Measurements from ENCODE around the gene LYST. TPM values are rescaled to one million over a fixed set of nuclear protein-coding genes. Genes with fewer than 3 reads are reported as not detected.

Gene LYST
- total RNA-seq, 4 donors from 2014 or later = 46.8 to 68.4 (median 47.8) TPM

DNA sequence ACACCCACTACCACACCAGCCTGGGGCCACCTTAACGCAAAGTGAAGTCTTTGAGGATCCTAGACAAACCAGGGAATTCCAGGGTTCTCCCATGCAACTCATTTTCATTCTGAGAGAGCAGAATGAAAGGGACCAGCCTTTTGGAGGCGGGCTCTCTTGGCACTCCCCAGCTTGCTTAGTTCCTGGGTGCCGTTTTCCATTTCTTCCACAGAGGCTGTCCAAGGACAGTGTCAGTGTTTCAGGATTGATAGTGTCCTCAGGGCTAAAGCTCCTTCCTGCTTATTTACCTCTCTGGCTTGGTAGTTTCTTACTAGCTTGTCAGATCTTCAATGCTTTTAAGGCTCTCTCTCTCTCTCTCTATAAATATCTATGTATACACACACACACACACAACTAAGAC, 187.1 kb downstream of the LYST start:
- H3K9me3 ChIP-seq = no peaks in the 10 kb centered on the region
- no peaks in the 10 kb centered on the region for H3K27me3 ChIP-seq
- H3K4me3 ChIP-seq (replicated peaks in 1 of 3) = no peak overlapping the region
- H3K36me3 ChIP-seq = peaks cover 11 to 21% of the 10 kb centered on the region in 2 donors
- 91 to 99% methylated on average over 3 of the region's 3 CpGs for WGBS, 2 donors
- H3K4me1 ChIP-seq = no peaks in the 10 kb centered on the region
- no peak overlapping the region for H3K27ac ChIP-seq
- DNase-seq = no peak
- TF ChIP-seq POLR2A (IDR thresholded peaks at IDR 0.05) = no peak
- TF ChIP-seq, protein P1, sequence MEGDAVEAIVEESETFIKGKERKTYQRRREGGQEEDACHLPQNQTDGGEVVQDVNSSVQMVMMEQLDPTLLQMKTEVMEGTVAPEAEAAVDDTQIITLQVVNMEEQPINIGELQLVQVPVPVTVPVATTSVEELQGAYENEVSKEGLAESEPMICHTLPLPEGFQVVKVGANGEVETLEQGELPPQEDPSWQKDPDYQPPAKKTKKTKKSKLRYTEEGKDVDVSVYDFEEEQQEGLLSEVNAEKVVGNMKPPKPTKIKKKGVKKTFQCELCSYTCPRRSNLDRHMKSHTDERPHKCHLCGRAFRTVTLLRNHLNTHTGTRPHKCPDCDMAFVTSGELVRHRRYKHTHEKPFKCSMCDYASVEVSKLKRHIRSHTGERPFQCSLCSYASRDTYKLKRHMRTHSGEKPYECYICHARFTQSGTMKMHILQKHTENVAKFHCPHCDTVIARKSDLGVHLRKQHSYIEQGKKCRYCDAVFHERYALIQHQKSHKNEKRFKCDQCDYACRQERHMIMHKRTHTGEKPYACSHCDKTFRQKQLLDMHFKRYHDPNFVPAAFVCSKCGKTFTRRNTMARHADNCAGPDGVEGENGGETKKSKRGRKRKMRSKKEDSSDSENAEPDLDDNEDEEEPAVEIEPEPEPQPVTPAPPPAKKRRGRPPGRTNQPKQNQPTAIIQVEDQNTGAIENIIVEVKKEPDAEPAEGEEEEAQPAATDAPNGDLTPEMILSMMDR (IDR thresholded peaks at IDR 0.05) = no peak
- intact Hi-C loops (cut with DNase I) = no loop called here

DNA sequence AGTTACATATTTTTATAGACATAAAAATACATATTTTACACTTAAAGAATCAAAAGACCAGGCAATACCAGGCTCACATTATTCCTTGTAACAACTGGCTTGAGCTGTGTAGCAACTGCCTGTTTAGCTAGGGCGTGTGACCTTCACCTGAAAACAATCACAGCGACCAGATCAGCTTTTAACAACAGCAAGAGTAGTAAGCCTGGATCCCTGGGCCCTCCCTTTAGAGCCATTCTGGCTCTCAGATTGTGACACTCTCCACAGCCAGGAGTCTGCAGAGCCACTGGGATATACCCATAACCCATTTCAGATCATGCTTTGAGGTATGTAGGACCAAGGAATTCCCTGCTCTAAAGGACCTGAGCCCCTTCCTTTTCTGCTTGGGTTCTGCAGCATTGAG, 187.7 kb downstream of the LYST start:
- Histone ChIP-seq H3K36me3 (peaks cover 8 to 21% of the 10 kb centered on the region in 2 donors), H3K27me3 (no peaks in the 10 kb centered on the region), H3K9me3 (no peaks in the 10 kb centered on the region), H3K4me1 (no peaks in the 10 kb centered on the region), H3K4me3 (replicated peaks in 1 of 3) (no peak overlapping the region), H3K27ac (no peak overlapping the region)
- TF ChIP-seq POLR2A (IDR thresholded peaks at IDR 0.05) = no peak
- TF ChIP-seq, protein P1 (IDR thresholded peaks at IDR 0.05) = no peak
- intact Hi-C loops (cut with DNase I) = no loop called here
- 91 to 94% methylated on average over 2 of the region's 2 CpGs for WGBS, 2 donors
- no peak for DNase-seq

DNA sequence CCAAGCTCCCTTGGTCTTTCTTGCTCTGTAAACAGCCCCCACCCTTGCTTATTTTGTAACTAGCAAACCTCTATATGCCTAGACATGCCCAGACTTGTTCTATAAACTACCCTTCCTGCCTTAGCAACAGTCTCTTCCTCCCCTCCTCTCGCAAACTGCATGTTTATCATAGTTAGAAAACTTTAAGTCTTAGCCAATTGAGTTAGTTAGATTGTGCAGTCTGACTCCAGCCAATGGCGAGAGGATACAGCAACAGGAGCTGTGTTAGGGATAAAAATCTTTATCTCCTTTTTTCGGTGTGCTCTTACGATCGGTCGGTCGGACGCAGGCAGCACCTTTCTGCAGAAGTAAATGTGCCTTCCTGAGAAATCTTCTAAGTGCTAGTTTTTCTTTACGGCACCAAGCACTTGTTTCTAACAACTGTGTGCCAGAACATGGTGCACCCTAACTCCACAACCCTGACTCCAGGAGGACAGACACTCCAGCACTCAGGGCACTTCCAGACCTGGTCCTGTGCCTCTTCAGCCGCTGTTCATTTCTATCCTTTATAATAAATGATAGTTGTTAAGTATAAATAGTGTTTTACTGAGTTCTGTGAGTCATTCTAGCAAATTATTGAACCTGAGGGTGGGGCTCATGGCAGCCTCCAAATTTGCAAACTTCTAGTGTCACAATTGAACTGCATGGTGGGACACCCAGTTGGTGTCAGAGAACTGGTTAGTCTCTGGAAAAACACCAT, 191.4 kb downstream of the LYST start:
- no peak overlapping the region for H3K27ac ChIP-seq
- TF ChIP-seq POLR2A (IDR thresholded peaks at IDR 0.05) = no peak
- TF ChIP-seq, protein P1 (IDR thresholded peaks at IDR 0.05) = no peak
- WGBS, 2 donors = 98 to 99% methylated on average over 10 of the region's 10 CpGs
- no peaks in the 10 kb centered on the region for H3K9me3 ChIP-seq
- H3K36me3 ChIP-seq = peaks cover 12 to 30% of the 10 kb centered on the region in 2 donors
- intact Hi-C loops (cut with DNase I) = no loop called here
- no peaks in the 10 kb centered on the region for H3K4me1 ChIP-seq
- H3K27me3 ChIP-seq = no peaks in the 10 kb centered on the region
- no peak for DNase-seq
- H3K4me3 ChIP-seq (replicated peaks in 1 of 3) = no peak overlapping the region

DNA sequence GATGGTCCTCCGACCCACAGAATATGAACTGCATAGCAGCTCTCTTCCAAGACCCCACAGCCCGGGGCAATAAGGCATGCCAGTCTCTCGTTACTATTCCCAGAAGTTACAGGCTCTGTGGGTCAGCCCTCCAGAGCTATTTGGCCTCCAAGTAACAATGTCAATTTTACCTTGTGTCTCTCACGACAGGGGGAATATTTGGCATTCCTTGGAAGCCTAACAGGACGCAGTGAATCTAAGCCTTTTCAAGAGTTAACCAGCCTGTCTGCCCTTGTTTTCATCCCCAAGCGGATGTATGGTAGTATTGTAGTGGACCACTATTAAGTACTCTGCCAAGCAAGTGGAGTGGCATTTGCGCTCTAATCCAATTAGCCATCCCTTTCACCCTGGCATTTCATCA, 192.7 kb downstream of the LYST start:
- 71 to 79% methylated on average over 7 of the region's 7 CpGs for WGBS, 2 donors
- Histone ChIP-seq H3K27ac (no peak overlapping the region), H3K27me3 (no peaks in the 10 kb centered on the region), H3K36me3 (peaks cover 13 to 31% of the 10 kb centered on the region in 2 donors), H3K4me3 (replicated peaks in 1 of 3) (no peak overlapping the region), H3K9me3 (no peaks in the 10 kb centered on the region), H3K4me1 (no peaks in the 10 kb centered on the region)
- DNase-seq = no peak
- TF ChIP-seq, protein P1 (IDR thresholded peaks at IDR 0.05) = no peak
- TF ChIP-seq POLR2A (IDR thresholded peaks at IDR 0.05) = no peak
- intact Hi-C loops (cut with DNase I) = no loop called here

DNA sequence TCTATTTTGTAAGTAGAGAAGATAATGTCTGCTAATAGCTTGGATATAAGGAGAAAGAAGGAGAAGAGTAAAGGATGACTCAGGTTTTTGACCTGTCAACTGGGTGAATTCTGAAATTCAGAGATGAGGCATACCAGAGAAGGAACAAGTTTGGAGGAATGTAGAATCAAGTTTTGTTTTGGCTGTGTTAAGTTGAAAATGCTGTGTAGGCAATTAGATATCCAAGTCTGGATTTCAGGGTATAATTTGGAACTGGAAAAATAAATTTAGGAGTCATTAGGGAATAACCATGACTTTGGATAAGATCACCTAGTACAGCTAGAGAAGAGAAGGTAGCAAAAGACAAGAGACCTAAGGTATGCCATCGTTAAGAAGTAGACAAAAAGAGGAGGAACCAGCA, 194.7 kb downstream of the LYST start:
- WGBS, 2 donors = 88 to 96% methylated on average over 1 of the region's 1 CpG
- no peak overlapping the region for H3K4me3 ChIP-seq (replicated peaks in 1 of 3)

More for the DNA sequence above, 194.7 kb downstream of the LYST start:
- DNase-seq = no peak
- H3K27ac ChIP-seq = no peak overlapping the region
- no peaks in the 10 kb centered on the region for H3K9me3 ChIP-seq
- no peak for TF ChIP-seq POLR2A (IDR thresholded peaks at IDR 0.05)
- TF ChIP-seq, protein P1 (IDR thresholded peaks at IDR 0.05) = no peak
- no peaks in the 10 kb centered on the region for H3K27me3 ChIP-seq
- intact Hi-C loops (cut with DNase I) = no loop called here
- no peaks in the 10 kb centered on the region for H3K4me1 ChIP-seq
- H3K36me3 ChIP-seq = peaks cover 9 to 26% of the 10 kb centered on the region in 2 donors
